Measurements from ENCODE around the gene TNRC6B.
"Not testable (repeated sequence)": the region's sequence is repeated elsewhere in the genome, so short reads cannot be mapped to it uniquely, and the experiment has no call there.

TNRC6B gene

GRCh38 chr22:40177738-40178416 is at the start of gene TNRC6B:
TSS of gene TNRC6B (plus strand) at chr22:40177925. CDS start at chr22:40178136, 211 bp downstream.
- DNase-seq (ENCODE audit: insufficient read length, low spot score) = peak; percentile 75
- no peak for FAIRE-seq

- DNase-seq (ENCODE audit: insufficient read length, low spot score) (no peak), FAIRE-seq (no peak)
Measured at GRCh38 chr22:40128989-40129388, 48.7 kb upstream of the TNRC6B start.

GRCh38 chr22:40137132-40137531 is 40.6 kb upstream of the TNRC6B start:
- FAIRE-seq = no peak
- DNase-seq (ENCODE audit: insufficient read length, low spot score) = no peak

GRCh38 chr22:40138866-40139265 is 38.9 kb upstream of the TNRC6B start:
- DNase-seq (ENCODE audit: insufficient read length, low spot score) (no peak), FAIRE-seq (no peak)

- no peak for FAIRE-seq
Measured at GRCh38 chr22:40147388-40148176, 30.1 kb upstream of the TNRC6B start.

GRCh38 chr22:40153192-40153591 is 24.5 kb upstream of the TNRC6B start:
- no peak for FAIRE-seq
- no peak for DNase-seq (ENCODE audit: insufficient read length, low spot score)

More at GRCh38 chr22:40147388-40148176, 30.1 kb upstream of the TNRC6B start:
- no peak for DNase-seq (ENCODE audit: insufficient read length, low spot score)

- FAIRE-seq = no peak
- no peak for DNase-seq (ENCODE audit: insufficient read length, low spot score)
Measured at GRCh38 chr22:40153705-40154104, 24.0 kb upstream of the TNRC6B start.

GRCh38 chr22:40156001-40156516 is 21.7 kb upstream of the TNRC6B start:
- DNase-seq (ENCODE audit: insufficient read length, low spot score) (peak; percentile 44), FAIRE-seq (no peak)

GRCh38 chr22:40156682-40157081 is 21.0 kb upstream of the TNRC6B start:
- DNase-seq (ENCODE audit: insufficient read length, low spot score); FAIRE-seq: not testable (repeated sequence)

GRCh38 chr22:40157330-40157945 is 20.3 kb upstream of the TNRC6B start:
- DNase-seq (ENCODE audit: insufficient read length, low spot score) (no peak), FAIRE-seq (no peak)

GRCh38 chr22:40161194-40161593 is 16.5 kb upstream of the TNRC6B start:
- no peak for FAIRE-seq

GRCh38 chr22:40165537-40165936 is 12.2 kb upstream of the TNRC6B start:
- FAIRE-seq = not testable (repeated sequence)

More at GRCh38 chr22:40161194-40161593, 16.5 kb upstream of the TNRC6B start:
- no peak for DNase-seq (ENCODE audit: insufficient read length, low spot score)

GRCh38 chr22:40175611-40176244 is 2.0 kb upstream of the TNRC6B start:
- DNase-seq (ENCODE audit: insufficient read length, low spot score) = no peak
- FAIRE-seq = no peak

More at GRCh38 chr22:40165537-40165936, 12.2 kb upstream of the TNRC6B start:
- not testable (repeated sequence) for DNase-seq (ENCODE audit: insufficient read length, low spot score)

- FAIRE-seq (no peak), DNase-seq (ENCODE audit: insufficient read length, low spot score) (no peak)
Measured at GRCh38 chr22:40176921-40177737, 596 bp upstream of the TNRC6B start.

GRCh38 chr22:40178417-40179409 is 988 bp downstream of the TNRC6B start:
- DNase-seq (ENCODE audit: insufficient read length, low spot score) (peak; percentile 10), FAIRE-seq (no peak)

- DNase-seq (ENCODE audit: insufficient read length, low spot score) (no peak), FAIRE-seq (no peak)
Measured at GRCh38 chr22:40179526-40179925, 1.8 kb downstream of the TNRC6B start.

GRCh38 chr22:40180403-40180802 is 2.7 kb downstream of the TNRC6B start:
- no peak for DNase-seq (ENCODE audit: insufficient read length, low spot score)
- no peak for FAIRE-seq

- FAIRE-seq (no peak), DNase-seq (ENCODE audit: insufficient read length, low spot score) (no peak)
Measured at GRCh38 chr22:40181323-40181722, 3.6 kb downstream of the TNRC6B start.
